GM19239 (cell line): ENCODE results near the gene IGF2BP2.
"Not testable (repeated sequence)": the region's sequence is repeated elsewhere in the genome, so short reads cannot be mapped to it uniquely, and the experiment has no call there.

Source experiments
- DNase-seq: peaks from one replicate; pipeline ENCODE4 v3.0.0; 2011; ENCODE audit warnings: low spot score; ENCODE audit not compliant: insufficient read length
- FAIRE-seq: peaks from 2 replicates; lab custom pipeline; 2011; peaks lifted over from hg19 to GRCh38; lab: Jason Lieb, UNC

The IGF2BP2 gene

DNA sequence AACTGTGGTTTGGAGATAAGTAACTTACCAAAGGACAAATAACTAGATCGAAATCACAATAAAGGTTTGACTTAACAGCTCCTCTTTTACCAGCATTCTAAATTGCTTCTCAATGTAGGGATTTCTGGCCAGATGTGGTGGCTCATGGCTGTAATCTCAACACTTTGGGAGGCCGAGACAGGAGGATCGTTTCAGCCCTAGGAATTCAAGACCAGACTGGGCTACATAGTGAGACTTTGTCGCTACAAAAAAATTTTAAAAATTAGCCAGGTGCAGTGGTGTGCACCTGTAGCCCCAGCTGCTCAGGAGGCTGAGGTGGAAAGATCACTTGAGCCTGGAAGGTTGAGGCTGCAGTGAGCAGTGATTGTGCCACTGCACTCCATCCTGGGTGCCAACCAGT, 17.4 kb upstream of the IGF2BP2 start:
- FAIRE-seq (no peak), DNase-seq (no peak)

DNA sequence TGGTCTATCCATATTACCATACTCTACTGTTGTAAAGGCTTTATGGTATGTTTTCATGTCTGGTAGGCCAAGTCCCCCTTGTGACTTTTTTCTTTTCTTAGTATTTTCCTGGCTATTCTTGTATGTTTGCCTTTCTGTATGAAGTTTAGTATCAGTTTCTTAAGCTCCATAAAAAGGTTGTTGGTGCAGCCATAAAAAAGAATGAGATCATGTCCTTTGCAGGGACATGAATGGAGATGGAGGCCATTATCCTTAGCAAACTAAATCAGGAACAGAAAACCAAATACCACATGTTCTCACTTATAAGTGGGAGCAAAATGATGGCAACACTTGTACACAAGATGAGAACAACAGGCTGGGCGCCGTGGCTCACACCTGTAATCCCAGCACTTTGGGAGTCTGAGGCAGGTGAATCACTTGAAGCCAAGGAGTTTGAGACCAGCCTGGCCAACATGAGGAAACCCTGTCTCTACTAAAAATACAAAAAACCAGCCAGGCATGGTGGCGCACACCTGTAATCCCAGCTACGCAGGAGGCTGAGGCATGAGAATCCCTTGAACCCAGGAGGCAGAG, 13.7 kb upstream of the IGF2BP2 start:
- FAIRE-seq, DNase-seq: not testable (repeated sequence)

DNA sequence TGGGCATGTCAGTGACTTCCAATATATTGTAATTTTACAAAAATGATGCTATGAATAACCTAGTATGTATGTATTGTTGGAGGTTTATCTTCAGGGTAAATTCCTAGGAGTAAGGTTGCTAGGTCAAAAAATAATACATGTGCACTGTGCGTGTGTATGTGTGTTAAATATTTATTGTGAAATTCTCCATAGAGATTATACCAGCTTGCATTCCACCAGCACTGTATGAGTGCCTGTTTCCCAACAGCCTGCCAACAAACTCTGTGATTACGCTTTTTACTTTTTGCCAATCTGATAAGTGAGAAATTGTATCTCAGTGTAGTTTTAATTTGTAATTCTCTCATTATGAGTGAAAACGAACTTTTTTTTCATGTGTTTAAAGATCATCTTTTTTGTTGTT, 12.6 kb upstream of the IGF2BP2 start:
- DNase-seq: no peak
- FAIRE-seq: no peak

DNA sequence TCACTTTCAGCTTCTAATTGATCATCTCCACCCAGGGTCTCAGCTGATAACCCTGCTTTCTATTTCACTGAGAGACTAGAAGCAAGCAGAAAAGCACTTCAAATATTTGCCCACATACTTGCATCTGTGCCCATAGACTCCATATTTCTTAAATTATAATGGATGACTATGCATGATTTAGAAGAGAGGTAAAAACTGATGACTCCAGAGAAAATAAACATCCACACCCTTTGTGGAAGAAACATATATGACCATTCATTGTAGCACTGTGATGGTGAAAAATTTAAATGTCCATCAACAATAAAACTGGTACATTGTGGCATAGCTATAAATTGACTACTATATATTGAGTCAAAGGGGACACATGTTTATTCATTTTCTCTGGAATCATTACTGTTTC, 7.1 kb upstream of the IGF2BP2 start:
- no peak for DNase-seq
- FAIRE-seq: no peak

DNA sequence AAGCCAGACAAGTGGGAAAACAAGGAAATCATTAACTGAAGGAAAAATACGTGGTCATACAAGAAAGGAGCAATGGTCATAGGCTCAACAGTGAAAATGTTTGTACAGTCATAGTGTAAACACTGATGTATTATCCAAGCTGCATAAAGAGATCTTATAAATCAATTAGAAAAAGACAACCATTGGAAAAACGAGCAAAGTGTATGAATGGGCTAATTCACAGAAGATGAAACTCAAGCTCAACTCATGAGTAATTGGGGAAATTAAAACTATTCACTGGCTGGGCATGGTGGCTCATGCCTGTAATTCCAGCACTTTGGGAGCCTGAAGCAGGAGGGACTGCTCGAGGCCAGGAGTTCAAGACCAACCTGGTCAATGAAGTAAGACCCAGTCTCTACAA, 6.4 kb upstream of the IGF2BP2 start:
- DNase-seq (no peak), FAIRE-seq (no peak)

DNA sequence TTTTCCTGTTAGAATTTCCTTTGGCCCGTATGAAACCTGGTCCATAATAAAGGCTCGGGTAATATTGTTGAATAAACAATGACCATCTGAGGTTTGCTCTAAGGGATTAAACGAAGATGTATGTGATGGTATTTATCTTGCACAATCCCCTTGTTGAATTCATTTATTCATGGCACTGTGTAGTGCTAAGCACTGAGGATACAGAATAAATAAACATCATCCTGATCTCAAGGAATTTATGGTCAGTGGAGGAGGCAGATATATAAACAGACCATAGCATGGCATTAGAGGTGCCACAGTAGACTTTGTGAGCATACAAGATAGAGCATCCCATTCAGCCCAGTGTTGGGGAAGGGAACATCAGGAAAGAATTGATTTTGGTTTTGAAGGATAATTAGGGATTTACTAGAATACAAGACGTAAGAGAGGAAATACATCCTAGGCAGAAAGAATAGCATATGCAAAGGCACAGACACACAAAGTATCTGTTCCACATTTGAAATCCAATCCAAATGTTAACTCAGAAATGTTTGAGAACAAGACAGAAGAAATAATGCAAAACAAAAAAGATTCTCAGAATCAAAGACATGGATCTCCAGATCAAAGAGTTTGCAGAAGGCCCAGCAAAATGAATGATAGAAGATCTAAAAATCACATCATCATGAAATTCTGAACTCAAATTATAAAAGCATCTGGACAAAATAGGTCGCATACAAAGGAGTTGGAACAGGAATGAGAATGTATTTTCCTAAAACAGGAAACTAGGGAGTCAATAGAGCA, 5.4 kb upstream of the IGF2BP2 start:
- no peak for FAIRE-seq
- DNase-seq: no peak

DNA sequence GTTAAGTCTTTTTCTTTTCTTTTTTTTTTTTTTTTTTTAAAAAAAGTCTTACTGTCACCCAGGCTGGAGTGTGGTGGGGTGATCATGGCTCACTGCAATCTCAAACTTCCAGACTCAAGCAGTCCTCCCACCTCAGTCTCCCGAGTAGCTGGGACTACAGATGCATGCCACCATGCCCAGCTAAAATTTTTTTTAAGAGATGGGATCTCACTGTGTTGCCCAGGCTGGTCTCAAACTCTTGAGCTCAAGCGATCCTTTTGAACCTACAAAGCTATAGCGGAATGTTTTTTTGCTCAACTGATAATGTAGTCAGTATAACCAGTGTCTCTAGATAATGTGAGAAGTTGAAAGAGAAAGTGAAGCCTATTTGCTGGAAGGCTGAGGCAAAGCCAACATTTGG, 3.9 kb upstream of the IGF2BP2 start:
- DNase-seq: no peak
- FAIRE-seq: no peak

DNA sequence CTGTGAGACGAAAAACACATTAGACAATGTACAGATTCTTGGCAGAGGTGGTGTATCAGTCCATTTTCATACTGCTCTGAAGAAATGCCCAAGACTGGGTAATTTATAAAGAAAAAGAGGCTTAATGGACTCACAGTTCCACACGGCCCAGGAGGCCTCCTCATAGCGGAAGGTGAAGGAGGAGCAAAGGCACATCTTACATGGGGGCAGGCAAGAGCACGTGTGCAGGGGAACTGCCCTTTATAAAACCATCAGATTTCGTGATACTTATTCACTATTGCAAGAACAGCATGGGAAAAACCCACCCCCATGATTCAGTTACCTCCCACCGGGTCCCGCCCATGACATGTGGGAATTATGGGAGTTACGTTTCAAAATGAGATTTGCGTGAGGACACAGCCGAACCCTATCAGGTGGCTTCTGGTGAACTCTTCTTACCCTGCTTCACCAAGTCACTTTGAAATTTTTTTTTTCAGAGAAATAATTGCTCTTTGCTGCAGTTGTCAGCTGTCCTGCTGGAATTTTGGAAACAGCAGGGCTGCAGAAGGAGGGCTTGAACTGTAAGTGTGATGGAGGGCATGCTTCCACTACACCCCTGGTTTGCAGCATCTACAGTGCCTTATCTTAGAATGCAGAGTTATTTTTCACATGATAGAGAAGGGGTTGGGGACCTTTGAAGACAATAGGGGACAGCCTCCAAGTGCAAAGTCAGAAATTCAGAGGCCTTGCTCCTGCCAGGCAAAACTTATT, 2.9 kb upstream of the IGF2BP2 start:
- DNase-seq: no peak
- no peak for FAIRE-seq

DNA sequence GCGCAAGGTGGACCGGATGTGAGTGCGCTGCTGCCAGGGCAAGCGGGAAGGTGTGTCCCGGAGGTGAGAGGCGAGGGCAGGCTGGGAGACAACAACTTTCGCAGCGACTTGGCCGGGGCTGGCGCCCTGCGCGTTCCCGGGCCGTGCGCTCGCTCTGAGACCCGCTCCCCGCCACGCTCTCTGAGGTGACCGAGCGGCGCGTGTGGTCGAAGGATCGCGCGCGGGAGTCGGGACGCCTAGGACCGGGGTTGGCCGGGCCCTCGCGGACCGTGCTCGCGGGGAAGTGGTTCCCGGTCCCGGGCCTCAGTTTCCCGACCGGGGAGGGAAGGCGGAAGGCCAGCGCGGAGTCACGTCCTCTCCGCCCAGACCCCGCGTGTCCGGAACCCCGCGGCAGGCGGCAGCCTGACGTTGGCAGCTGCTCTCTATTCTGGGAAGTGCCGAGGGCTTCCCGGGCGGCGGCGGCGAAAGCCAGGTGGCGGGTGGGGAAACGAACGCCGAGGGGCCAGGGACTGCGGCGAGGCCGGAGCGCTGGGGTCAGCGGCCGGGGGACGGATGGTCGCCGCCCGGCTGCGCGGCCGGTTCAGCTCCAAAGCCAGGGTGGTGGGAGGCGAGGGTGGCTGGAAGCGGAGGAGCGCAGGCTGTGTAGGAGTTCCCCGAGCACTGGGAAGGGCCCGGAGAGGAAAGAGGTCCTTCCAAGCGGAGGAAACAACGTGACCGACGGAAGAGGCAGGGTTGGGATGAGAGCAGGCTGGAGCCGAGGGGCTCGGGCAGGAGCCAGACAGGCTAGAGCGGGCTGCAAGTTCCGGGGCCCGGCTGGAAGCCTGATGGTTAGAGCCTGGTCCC, 1.0 kb upstream of the IGF2BP2 start:
- FAIRE-seq (no peak), DNase-seq (peak; percentile 68)

DNA sequence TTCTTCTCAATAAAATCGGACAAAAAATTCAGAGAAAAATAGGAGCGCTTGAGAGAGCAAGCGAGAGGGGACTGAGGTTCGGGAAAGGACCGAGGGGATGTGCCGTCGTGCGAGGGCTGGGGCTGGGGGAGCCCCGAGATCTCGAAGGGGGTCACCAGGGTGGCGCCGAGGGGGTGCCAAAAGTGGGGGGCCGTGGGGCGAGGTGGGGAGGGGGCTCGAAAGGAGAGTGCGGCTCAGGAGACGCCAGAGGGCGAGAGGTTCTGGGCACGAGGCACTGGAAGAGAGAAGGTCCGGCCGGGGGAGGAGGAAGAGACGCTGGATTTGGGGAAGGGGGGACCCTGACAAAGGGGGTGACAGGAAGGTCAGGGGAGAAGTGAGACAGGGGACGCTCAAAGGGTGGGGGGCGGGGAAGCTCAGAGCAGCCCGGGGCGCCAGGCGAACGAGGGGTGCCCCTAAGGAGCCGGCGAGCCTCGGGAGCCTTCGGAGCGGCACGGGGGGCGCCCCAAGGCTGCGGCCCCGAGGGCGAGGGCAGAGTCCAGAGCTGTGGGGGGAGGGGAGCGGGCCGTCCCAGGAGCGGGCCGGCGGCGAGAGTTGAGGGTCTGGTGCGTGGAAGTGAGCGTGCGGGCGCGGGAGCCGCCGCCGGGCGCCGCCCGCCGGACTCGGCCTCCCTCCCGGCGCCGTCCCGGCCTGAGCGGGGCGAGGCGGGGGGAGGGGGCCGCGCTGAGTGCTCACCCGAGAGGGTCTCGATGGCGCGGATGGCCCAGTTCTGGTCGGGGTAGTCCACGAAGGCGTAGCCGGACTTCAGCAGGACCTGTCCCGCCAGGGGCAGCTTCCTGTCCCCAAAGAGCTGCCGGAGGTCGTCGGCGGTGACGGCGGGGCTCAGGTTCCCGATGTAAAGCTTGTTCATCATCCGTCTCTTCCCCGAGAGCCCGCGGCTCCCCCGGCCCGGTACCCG, 514 bp downstream of the IGF2BP2 start:
- peak; percentile 48 for FAIRE-seq
- DNase-seq: peak; percentile 25

DNA sequence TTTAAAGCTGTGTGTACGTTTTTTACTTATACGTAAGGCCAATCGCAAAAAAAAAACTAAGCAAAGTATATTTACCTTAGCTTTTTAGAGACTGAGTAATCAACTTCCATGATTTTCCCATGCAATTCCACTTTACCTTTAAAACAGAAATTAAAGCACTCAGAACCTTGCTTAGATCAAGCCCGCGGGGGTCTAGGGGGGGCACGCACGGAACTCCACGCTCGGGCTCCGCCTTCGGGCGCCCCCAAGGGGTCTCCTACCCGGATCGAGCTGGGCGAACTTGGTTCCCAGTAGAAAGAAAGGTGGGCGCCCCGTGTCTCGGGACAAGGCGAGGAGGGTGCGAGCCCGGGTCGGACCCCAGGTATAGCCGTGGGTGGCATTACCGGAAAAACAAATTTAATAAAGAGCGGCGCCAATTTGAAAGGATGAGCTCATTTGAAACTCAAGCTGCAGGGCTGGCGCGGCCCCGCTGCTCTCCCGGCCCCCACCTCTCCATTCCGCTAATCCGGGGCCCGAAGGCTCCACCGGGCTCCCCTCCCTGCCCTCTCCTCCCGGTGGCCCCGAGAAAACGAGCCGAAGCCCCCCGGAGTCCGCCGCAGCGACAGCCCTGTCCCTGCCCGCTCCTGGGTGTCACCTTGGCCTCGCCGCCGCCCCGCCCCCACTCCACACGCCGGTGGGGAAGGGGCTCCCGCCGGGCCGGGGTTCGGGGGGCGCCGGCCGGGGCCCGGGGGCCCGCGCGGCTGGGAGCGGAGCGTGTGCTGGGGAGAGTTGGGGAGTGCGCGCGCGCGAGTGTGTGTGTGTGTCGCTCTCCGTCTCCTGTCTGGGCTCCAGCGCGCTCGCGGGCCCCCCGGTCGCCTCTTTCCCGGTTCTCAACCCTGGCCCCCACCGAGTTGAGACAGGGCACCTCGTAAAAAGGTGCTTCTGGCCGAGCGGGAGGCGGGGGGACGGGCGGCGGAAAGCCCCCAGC, 1.5 kb downstream of the IGF2BP2 start:
- DNase-seq (peak; percentile 24), FAIRE-seq (no peak)

DNA sequence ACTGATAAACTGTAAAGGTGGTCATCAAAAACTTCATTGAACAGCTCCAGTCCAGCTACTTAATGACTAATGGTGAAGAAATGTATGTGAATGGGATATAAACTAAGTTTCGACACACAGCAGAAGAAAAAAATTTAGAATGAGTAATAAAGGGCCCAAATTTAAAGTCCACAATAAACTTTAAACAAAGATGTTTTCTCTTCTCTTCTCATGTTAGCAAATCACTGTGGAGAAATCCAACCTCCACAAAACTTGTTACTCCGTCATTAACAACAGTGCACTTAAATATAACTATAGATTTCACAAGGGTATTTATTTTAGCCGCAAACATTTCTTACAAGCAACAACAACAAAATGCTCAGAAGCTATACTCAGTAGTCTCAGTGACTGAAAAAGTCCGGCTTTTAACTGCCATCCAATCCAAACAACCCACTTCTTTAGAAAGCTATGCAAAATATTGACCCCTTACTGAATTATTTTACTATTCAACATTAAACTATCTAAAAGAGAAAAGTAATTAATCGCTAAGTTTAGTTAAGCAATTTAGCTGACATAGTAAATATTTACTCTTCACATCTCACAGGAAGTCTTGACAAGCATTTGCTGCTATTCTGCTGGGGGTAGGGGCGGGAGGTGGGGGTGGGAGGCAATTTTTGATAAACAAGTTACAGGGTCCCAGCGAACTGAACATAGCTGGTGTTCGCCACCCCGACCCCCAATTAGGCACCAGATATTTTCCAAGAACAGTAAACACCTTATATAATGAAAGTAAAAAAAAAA, 2.4 kb downstream of the IGF2BP2 start:
- FAIRE-seq (peak; percentile 23), DNase-seq (no peak)

DNA sequence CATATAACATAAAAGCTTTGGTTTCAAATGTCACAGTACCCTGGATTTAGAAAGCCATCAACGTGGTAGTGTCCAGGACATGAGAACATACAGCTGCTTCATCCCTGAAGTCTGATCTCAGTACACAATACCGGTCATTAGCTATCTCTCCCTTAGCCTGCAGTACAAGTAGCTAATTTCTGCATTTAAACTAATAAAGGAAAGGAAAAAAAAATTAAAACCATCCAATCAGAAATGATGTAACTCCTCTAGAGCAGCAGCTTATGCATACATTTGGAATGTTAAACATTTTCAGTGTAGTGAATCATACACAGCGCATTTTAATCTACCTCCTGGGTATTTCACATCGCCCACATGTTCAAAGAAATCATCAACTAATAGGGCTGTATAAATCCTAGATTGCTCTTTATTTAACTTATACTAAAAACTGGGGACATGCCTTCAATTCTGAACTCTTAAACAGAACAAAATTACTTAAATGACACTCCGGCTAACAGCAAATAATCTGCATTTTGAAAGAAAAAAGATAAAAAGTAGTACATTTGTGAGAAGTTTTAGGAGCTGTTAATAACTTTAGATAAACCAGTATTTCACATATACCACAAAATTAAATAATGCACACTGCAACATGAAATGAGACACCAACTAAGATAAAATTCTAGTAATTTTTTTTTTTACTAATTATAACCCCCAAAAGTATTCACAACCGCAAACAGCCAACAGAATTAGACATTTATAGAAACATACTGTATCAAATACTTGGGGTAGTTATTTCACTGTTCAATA, 3.7 kb downstream of the IGF2BP2 start:
- no peak for FAIRE-seq
- no peak for DNase-seq

DNA sequence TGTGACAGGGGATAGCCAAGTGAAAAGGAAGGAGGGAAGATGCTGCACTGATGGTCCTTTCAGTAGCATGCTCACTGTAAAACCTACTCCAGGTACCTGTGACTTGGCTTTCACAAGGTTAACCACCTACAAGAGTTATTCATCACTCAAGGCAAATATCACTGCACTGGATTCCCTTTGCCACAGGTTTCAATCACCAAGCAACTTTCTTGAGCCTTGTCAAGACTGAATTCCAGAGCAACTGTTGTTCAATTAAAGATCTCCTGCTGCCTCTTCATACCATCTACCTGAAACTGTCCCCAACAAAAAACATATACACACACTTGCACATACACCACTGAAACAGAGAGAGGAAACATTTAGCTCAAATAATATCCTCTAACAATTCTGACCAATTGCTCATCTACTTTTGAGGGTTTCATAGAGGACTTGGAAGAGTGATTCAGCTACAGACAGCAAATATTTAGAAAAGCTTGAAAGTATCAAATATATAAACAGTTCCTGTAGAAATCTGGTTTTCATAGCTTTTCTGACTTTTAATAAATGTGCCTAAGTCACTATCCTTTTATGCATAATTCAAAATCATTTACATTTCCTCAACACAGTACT, 6.5 kb downstream of the IGF2BP2 start:
- FAIRE-seq (no peak), DNase-seq (no peak)

DNA sequence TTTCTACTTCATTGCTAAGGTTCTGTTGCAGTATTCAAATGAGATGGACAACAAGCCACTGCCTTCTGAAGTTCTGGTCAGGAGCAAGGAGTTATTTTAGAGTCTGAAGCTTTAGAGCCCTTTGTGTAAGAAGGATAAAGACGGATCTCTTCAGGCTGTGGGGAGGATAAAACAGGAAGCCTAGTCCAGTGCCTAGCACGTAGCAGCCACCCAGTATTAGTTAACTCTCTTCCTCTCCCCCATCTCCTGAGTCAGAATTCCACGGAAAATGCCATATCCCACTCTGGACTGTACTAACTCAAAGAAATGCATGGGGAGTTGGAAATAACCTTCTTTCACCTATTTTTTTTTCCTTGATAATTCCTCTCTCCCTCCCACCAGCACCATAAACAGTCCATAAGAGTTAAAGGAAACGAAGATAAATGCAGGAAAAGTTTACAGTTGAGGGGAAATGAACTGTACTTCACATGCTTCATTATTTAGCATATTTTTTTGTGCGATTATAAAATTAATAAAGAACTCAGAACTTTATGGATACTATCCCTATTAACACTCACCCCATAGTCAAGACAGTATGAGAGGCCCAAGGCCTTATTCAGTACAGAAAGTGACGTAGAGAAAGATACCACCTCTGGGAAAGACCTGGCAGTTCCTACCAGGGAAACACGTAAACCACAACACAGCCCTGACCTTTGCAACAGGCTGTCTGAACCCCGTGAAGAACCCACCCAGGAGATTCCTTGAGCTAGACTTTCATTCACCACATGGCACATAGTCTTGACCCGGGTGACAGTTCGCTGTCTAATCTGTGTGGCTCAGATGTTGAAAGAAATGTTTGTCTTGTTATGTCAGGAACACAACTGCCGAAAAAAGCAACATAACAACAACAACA, 9.2 kb downstream of the IGF2BP2 start:
- FAIRE-seq: no peak
- no peak for DNase-seq
